Amygdala (tissue), 56 donors: ENCODE data around the gene MAD2L2.

ENCODE experiments used
- DNase-seq, 56 donors: peaks; one replicate each; lab custom pipeline; 2025; lab: John Stamatoyannopoulos, UW

MAD2L2 gene

DNA sequence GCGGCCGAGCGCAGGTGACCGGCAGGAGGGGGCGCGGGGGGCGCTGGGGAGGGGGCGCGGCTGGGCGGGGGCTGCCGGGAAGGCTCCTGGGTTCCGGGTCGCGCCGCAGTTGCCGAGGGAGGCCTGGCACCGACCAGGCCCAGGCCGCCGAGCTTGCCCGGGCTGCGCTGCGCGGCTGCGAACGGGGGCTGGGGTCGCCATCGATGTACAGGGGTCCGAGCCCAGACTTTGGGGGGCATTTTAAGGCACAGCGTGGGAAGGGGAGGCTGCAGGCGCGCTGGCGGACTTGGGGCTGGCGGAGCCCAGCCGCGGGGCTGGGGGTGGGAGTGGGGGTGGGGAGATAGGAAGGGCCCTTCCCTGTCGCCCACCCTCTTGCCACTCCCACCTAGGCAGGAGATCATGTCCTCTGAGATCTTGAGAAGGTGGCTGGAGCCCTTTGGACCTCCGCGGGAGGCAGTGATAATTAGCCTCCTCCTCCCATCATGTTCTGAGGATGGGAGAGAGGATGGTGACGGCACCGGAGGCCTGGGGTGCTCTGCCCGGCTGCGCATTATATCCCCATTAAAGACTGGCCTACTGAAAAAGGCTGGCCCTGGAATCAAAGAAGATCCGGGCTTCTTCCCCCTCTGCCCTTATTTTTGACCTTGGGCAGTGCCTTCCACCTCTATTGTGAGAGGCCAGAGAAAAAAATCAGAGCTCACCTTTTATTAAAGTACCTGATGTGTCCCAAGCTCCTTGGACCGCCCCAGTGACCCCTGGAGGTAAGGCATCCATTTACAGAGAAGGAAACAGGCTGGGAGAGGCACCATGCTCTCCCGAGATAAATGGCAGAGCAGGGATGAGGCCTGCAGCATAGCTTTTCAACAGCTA, 25.8 kb downstream of the MAD2L2 start:
- no peak for DNase-seq

DNA sequence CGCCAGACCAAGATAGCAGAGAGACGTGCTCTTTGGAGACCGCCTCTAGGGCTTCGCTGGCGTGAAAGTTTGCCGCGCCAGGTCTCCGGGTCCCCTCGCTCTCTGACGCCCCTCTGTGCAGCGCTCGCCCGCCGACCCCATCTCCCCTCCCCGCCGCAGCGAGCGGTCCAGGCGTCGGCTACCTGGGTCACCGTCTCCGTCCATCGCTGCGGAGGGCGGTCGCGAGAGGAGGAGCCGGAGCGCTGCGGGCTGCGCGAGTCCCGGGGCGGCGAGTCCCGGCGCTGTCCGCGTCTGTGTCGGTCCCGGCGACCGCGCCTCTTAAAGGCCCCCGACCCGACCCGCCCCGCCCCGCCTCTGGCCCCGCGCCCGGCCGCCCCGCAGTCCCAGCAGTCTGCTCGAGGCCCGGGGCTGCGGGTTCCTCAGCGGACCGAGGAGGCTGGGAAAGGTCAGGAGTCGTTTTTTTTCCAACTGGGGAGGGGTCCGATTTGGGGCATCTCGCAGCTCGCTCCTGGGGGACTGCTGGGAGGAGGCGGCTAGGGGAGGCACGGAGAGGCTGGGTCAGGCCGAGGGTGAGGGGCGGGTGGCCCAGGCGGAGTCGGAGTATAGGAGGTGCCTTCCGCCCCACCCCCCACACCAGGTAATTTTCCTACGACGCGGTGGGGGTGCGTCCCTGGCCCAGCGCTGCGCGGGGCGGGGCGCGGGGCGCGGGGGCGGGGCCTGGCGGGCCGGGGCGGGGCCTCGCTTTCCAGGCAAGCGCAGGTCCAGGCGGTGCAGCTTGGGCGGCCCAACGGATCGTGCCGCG, 26.6 kb downstream of the MAD2L2 start, which contains the start of the genes FBXO2 and FBXO44:
Gene FBXO2, minus strand, starts transcription at position 293 of the 802 bp plus-strand sequence. Its CDS starts 89 bp downstream, at position 204.
Gene FBXO44, plus strand, starts transcription at position 741 of the 802 bp plus-strand sequence. CDS start 959 bp downstream, outside the sequence.
- peak in 33 of 56 donors; percentile 28 to 70 (median 52) for DNase-seq

DNA sequence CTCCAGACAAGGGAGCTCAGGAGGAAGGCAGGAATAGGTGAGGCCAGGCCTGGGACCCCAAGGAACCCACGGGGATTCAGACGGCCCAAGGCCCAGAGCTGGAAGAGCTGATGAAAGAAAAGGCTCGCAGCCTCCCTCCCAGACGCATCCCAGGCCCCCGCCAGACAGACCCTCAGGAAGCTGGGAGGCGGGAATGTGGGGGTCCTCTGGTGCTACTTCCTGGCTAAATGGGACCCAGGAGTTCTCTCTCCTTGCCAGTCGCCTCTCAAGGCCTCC, 27.1 kb downstream of the MAD2L2 start:
- no peak for DNase-seq

DNA sequence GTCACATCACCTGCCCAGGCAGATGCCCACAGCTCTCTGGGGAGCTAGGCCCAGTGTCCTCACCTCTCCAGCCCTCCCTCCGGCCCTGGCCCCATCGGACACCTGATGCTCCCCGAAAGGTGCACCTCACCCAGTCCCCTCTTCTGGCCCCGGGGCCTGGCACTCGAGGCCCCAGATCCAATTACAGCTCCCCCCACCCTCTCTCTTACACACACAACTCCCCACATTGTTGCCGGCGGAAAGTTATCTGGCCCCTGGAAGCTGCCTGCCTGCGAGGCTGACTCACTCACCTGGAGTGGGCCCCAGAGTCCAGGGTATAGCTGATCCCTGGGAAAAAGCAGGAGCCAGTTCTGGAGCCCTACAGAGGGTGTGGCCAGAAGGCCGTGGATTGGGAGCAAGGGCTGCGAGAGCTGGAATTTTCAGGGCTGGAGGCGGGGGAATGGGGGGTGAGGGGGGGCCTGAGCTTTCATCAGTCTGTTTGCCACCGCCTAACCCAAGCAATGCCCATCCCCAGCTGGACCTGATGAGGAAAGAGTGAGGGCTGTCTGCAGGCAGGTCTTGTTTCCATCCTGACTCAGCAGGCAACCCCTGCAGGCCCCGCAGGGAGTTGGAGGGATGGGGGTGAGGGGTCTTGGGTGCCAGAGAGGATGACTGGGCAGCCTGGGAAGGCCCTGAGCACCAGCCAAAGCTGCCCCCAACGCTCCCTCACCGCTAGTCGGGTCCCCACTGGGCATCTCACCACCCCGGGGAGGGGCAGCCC, 27.7 kb downstream of the MAD2L2 start:
- peak in 1 of 56 donors; percentile 34 for DNase-seq

DNA sequence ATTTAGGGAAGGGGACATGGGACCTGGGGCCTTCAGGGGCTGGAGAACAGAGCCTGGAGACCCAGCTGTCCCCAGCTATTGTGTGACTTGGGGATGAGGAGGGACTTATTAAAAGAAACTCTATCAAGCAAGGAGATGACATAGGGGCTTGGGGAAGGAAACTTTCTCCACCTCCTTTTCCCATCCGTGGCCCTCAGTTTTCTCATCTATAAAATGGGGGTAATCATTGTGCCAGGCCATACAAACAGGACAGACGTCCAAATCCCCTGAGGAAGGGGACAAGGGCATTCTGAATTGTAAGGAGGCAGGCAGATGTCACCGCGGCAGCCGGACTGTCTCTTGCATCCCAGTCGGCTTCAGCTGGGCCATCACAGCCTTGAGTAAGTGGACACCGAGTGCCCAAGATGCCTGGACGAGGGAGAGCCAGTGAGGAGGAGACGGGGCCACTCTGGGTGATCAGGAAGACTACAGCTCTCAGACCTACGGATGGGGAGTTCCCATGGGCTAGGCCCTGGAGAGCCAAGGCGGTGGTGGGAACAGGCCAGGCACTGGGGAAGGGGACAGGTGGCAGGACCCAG, 28.7 kb downstream of the MAD2L2 start:
- DNase-seq: no peak

DNA sequence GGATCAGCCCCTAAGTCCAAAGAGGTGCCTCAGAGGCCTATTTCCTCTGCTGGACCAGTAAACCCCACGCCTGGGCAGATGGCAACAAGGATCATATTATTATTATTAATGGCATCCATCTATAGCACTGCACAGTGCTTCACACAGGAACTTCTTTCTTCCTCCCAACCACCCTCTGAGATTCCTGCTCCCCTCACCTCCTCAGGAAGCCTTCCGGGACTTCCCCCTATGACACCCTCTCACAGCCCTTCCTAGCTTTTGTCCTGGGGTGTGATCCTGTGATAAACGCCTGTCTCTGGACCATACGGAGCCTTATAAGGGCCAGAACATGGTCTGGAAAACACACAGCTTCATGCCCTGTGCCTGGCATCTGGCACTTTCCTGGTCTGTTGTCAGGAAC, 29.9 kb downstream of the MAD2L2 start:
- no peak for DNase-seq

DNA sequence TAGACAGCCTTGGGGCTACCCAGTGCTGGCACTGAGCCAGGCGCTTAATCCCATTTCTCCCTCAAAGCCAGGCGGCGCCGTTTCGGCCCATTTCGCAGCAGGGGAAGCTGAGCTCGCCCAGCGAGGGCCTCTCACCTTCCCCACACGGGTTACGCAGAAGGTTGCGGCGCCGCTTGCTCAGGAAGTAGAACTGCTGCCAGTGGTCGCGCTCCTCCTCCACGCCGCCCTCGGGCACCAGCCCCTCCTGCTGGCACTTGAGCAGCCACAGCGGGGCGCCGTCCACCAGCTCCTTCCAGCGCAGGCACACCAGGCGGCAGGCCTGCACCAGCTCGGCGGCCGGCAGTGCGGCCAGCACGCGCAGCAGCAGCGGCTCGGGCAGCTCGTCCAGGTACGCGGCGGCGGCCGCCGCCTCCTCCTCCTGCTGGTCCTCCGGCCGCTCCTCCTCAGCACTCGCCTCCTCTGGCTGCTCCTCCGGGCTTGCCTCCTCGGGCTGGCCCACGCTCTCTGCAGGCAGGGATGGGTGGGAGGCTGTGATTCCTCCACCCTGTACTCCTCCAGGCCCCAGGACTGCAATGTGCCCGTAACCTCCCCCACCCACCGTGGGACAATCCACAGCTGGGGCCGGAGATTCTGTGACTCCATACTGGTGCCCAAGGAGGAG, 30.5 kb downstream of the MAD2L2 start:
- peak in 48 of 56 donors; percentile 18 to 80 (median 54) for DNase-seq

DNA sequence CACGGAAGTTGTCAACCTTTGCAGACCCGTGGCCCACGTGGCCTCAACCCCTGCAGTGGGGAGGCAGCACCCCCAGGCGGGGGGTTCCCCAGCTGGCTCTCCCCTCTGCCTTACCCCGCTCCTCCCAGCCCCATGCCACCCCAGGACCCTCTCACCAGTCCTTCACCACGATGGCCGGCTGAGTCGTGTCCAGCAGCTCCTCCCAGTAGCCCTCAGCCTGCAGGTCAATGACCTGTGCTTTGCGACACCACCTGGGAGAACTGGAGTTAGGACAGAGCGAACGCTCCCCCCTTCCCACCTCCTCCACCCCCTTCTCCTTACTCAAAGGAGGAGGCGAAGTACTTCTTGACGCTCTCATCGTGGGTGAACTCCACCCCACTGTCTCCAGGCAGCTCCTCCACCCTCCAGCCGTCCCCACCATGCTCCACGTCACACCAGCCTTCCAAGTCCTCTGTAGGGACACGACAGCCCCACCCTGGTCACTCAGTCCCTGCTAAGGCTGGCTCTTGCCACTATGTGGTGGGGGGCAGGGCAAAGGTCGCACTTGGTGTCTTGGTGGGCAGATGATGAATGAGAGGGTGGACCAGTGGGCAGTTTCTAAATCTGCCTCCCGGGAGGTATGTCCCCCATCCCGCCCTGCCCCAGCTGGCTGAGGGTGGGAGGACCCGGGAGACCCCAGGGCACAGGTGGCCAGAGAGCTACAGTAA, 31.2 kb downstream of the MAD2L2 start:
- DNase-seq: peak in 1 of 56 donors; percentile 59

DNA sequence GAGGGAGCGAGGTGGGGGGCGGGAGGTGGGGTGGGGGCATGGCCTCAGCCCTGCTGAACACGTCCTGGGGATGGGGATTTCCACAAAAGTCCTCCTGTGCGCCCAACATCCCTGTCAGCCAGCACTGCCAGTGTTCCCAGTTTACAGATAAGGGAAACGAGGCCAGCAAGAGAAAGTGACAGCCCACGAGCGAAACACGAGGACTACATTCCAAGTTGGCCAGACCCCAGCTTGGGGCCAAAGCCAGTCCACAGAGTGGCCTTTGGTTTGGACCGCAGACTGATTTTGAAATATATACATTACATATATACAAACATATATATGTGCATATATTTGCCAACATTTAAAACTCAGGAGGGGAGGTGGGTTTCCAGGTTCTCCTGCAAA, 31.7 kb downstream of the MAD2L2 start:
- DNase-seq: no peak

DNA sequence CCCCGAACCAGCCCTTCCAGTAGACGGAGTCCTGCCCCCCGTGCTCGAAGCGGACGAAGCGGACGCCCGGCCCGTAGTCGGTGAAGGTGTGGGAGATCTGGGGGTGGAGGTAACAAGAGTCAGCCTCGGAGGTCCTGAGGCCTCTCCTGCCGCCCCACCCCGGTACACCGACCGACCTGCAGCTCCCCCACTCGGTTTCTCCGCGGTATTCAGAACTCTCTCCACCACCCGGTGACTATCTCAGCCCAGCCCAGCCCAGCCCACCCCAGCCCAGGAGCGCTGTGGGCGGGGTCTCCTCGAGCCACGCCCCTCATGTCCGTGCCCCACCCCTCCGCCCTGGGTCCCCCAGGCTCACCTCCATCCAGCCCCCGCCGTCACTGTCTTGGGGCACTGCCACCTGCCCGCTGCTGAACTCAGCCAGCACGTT, 32.2 kb downstream of the MAD2L2 start:
- DNase-seq: peak in 10 of 56 donors; percentile 18 to 56 (median 38)

DNA sequence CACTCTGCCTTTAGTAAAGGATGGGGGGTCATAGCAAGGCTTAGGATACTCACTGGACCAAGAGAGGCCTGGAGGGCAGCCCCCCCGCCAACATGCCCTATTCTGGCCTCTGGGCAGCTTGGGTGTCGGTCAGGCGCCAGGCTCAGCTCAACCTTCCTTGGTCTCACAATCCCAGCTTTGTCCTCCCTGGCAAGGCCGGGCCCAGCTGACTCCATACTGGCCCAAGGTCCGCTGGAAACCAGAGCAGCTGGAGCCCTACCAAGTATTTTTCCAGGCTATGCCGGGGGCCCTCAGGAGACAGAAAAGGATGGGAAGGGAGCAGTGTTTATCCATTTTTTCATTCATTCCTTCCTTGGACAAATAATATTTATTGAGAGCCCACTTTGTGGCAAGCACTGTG, 32.9 kb downstream of the MAD2L2 start:
- peak in 55 of 56 donors; percentile 44 to 97 (median 89) for DNase-seq

DNA sequence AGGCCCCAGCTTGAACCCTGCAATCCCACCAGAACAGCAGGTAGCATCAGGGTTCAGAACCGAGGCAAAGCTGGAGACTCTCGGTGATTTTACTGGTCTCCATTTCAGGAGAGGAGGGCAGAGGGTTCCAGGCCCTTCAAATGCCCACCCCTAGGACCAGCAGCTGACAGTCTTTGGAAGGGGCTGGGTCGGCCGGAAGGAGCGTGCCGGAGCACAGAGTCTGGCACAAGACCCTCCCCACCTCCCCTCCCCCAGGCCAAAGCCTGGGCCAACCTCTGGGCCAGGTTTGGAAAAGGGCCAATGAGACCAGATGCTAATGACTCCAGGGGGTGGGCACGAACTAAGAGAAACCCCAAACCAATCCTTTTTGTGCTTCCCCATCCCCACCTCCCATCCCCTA, 33.6 kb downstream of the MAD2L2 start:
- peak in 1 of 56 donors; percentile 38 for DNase-seq

DNA sequence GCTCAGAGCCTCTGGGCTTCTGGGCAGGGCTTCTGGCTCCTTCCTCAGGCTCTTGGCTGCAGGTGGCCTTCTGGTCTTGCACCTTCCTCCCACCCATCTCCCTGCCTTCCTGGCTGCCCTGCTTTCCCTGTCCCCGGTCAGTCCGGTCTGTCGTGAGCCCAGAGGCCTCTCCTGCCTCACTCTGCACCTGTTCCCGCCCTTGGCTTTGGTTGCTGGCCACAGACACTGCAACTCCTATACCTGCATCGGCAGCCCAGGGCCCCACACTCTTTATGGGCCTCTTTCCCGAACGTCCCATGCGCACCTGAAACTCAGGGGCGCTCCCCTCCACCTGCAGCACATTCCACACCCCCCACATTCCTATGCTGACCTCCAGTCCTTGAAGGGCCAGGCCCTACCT, 34.6 kb downstream of the MAD2L2 start:
- DNase-seq: no peak

DNA sequence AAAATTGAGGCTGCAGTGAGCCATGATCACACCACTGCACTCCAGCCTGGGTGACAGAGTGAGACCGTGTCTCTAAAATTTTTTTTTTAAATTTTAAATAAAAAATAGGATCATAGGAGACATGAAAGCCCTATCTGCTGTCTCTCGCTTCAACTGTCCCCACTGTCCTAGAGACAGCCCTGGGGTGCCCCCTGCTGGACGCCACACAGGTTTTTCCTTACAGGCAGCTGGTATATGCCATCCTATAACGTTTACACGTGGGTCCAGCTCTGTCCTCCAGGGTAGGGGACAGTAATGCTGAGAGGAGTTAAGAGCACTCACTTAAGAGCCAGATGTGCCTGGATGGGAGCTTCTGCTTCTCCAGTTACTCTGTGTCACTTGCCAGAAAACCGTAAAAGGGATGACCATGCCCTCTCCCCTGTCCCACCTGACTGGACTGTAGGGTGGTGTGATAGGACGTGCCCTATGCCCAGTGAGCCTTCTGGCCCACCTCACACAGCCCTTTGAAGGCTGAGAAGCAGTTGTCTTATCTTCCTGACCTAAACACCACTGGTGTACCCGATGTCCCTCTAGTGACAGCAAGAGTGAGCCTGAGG, 35.2 kb downstream of the MAD2L2 start:
- DNase-seq: peak in 51 of 56 donors; percentile 18 to 94 (median 66)

DNA sequence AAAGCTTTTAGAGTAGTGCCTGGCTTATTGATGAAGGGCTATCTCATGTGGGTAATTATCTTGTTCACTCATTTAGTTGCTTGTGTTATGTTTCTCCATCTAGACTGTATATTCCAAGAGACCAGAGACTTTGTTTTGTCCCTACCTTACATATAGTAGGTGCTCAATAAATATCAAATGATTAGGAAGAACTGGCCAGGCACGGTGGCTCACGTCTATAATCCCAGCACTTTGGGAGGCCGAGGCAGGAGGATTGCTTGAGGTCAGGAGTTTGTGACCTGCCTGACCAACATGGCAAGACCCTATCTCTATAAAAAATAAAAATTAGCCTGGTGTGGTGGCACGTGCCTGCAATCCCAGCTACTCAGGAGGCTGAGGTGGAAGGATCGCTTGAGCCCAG, 35.7 kb downstream of the MAD2L2 start:
- DNase-seq: no peak

DNA sequence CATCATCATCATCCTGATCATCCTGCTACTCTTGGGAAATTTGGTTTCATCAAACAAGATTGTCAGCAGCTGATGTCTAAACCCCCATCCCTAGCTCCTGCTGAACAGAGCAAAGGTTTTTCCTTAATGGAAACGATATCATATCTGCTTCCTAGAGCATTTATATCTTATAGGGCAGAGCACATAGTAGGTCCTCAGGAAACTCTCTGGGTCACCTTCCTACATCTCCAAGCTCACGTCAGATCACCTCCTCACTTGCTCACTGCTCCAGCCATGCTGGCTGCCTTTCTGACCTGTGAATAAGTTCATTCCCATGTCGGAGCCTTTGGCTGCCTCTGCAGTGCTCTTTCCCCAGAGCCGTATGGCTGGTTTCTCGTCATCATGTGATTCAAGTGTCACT, 37.2 kb downstream of the MAD2L2 start:
- DNase-seq: no peak

DNA sequence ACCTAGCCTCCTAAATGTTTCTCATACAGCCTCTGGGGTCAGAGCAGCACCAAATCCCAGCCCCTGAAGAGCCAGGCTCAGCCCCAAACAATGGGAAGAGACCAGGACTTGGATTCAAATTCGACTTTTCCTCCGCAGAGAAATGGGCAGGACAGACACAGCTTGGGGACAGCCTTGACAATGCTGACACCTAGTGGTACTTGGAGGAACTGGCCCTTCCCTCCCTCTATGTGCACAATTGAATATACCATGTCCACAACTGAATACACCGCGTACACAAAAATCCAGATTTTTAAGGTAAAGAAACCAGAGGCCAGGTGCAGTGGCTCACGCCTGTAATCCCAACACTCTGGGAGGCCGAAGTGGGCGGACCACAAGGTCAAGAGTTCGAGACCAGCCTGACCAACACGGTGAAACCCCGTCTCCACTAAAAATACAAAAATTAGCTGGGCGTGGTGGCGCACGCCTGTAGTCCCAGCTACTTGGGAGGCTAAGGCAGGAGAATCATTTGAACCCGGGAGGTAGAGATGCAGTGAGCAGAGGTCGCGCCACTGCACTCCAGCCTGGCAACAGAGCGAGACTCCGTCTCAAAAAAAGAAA, 38.4 kb downstream of the MAD2L2 start:
- DNase-seq: peak in 33 of 56 donors; percentile 13 to 91 (median 46)

DNA sequence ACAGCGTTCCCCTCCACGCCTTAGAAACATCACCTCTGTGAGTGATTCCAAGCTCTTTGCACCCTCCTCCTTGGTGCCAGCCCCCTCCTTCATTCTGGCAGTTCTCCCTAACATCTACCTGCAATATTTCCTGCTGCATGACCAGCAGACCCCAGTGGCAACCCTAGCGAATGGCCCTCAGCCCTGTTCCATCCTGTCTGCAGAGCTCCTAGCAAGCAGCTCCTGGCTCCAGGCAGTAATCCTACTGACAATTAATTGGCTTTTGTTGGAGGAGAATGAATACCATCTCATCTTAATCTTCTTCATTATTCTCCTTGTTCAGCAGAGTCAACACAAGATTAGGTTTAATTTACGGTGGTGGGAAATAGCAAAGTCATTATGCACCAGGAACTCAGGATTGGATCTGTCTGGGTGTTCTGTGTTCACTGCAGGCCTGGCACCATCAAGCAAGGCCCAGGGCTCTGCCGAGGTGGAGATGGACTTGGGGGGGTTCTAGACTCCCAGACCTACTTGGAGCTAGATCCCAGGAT, 39.1 kb downstream of the MAD2L2 start:
- DNase-seq: no peak
